Ascending aorta (tissue), 2 donors: Measurements from ENCODE around the gene CHMP6. TPM values are rescaled to one million over a fixed set of nuclear protein-coding genes. Genes with fewer than 3 reads are reported as not detected.
A peak's percentile ranks its signal among the peaks of the same experiment; 100 is the strongest.

ENCODE experiments used
- DNase-seq, 2 donors: peaks; one replicate each; pipeline ENCODE4 v3.0.0-alpha.2; 2019; ENCODE audit warnings: low spot score in 2 of 2
- H3K27ac ChIP-seq, 2 donors: fragments of 200-600 bp; sonication (generic); one replicate each; pipeline ENCODE4 v1.5.1; 2016 to 2017; ENCODE audit warnings: mild to moderate bottlenecking in 1 of 2
- H3K27me3 ChIP-seq: fragments of 200-600 bp; sonication (generic); one replicate; pipeline ENCODE4 v1.5.1; 2017
- H3K36me3 ChIP-seq, 2 donors: fragments of 200-600 bp; sonication (generic); one replicate each; pipeline ENCODE4 v1.5.1; 2016
- H3K4me1 ChIP-seq, 2 donors: fragments of 200-600 bp; sonication (generic); one replicate each; pipeline ENCODE4 v1.5.1; 2016 to 2017; ENCODE audit warnings: mild to moderate bottlenecking in 1 of 2
- H3K4me3 ChIP-seq, 2 donors: fragments of 200-600 bp; sonication (generic); one replicate each; pipeline ENCODE4 v1.5.1; 2016 to 2017; ENCODE audit warnings: mild to moderate bottlenecking in 1 of 2
- H3K9me3 ChIP-seq, 2 donors: fragments of 200-600 bp; sonication (generic); one replicate each; pipeline ENCODE4 v1.5.1; 2016
- intact Hi-C: fragments of 100-400 bp; cut with DNase I; formaldehyde crosslinking; loops from one replicate; pipeline ENCODE4 v1.15.1; 2023
- total RNA-seq: library from RNA; depleted of rRNA; stranded (reverse); fragments of >200 nt; gene quantifications from one replicate; pipeline ENCODE4 v1.1.0, GENCODE V29; 2016
- TF ChIP-seq, protein P1 (sequence below), 3 experiments: fragments of 200-600 bp in 2 of 3; fragments of 450-650 bp in 1 of 3; sonication (generic) in 2 of 3; IDR thresholded peaks; one replicate each; pipeline ENCODE4 v1.5.1; 2016 to 2019; ENCODE audit warnings: antibody characterized with exemption in 3 of 3, mild to moderate bottlenecking in 1 of 3, moderate library complexity in 1 of 3

The CHMP6 gene
- total RNA-seq, 1 donor from 2014 or later, result 32.1 TPM

DNA sequence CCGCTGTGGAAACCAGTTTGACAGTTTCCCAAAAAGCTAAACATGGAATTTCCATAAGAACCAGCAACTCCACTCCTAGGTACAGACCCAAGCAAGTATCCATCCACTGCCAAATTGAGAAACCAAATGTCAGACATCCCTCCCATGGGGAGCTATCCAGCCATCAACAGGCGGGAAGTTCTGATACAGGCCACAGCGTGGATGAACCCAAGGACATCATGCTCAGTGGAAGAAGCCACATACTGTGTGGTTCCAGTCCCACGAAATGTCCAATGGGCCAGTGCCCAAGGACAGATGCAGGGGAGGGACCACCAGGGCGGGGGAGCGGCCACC, 30.7 kb downstream of the CHMP6 start:
- no peaks in the 10 kb centered on the region for H3K27me3 ChIP-seq
- TF ChIP-seq, protein P1, sequence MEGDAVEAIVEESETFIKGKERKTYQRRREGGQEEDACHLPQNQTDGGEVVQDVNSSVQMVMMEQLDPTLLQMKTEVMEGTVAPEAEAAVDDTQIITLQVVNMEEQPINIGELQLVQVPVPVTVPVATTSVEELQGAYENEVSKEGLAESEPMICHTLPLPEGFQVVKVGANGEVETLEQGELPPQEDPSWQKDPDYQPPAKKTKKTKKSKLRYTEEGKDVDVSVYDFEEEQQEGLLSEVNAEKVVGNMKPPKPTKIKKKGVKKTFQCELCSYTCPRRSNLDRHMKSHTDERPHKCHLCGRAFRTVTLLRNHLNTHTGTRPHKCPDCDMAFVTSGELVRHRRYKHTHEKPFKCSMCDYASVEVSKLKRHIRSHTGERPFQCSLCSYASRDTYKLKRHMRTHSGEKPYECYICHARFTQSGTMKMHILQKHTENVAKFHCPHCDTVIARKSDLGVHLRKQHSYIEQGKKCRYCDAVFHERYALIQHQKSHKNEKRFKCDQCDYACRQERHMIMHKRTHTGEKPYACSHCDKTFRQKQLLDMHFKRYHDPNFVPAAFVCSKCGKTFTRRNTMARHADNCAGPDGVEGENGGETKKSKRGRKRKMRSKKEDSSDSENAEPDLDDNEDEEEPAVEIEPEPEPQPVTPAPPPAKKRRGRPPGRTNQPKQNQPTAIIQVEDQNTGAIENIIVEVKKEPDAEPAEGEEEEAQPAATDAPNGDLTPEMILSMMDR (IDR thresholded peaks at IDR 0.05), result no peak
- intact Hi-C loops, result no loop called here
- peaks cover 12 to 21% of the 10 kb centered on the region in 2 donors for H3K4me1 ChIP-seq
- no peak overlapping the region for H3K4me3 ChIP-seq
- no peaks in the 10 kb centered on the region for H3K36me3 ChIP-seq
- DNase-seq, result no peak
- H3K27ac ChIP-seq, result no peak overlapping the region
- no peaks in the 10 kb centered on the region for H3K9me3 ChIP-seq

DNA sequence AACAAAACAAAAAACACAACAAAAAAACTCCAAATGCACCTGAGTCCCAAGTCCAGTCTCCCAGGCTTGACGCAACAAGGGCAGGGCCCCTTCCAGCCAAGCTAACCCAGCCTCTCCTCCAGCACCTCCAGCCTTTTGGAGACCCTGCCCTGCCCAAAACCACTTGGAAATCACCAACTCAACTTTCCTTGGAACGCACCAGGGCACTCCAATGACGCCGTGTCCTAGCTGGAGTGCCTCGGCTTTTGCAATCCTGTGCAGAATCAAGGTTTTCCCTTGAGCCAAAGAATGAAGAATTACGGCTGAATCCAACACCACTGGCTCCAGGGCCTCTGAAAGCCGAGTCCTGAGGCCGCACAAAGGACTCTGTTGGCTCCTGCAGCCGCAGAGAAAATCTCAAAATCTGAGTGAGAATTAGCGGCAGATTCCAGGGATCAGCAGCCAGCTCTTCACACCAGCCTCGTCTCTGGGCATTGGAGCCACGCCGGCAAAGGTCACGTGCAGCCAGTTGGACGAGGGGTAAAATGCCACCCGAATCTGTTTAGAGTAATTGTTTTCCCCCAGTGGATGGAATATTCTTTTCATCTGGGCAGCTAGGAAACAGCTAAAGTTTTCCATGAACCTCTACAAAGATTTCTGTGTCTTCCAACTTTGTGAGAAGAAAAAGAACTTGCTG, 33.6 kb downstream of the CHMP6 start:
- Histone ChIP-seq H3K36me3 (no peaks in the 10 kb centered on the region), H3K4me3 (no peak overlapping the region), H3K27ac (peak overlapping the region in 1 of 2 donors; percentile 44), H3K4me1 (peaks cover 12 to 22% of the 10 kb centered on the region in 2 donors), H3K27me3 (peaks cover 11% of the 10 kb centered on the region), H3K9me3 (no peaks in the 10 kb centered on the region)
- intact Hi-C loops, result no loop called here
- TF ChIP-seq, protein P1 (IDR thresholded peaks at IDR 0.05), result no peak
- DNase-seq, result no peak

DNA sequence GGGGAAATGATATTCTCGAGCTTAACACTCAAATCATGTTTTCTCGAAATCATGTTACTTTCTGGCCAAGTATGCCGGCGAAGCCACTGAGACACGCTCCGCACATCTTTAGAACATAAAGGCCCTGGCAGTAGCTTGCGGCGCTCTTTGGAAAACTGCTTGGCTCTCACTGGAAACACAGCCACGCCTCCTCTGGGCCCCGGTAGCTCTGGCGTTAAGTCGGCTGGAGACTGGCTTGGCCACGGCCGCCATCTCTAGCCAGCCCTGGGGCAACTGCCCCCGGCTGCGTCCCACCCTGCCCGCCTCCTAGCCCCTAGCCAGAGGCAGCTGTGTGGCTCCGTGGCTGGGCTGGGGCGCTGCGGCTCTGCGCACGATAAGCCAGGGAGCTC, 34.1 kb downstream of the CHMP6 start:
- peaks cover 11% of the 10 kb centered on the region for H3K27me3 ChIP-seq
- H3K9me3 ChIP-seq, result no peaks in the 10 kb centered on the region
- peaks cover 10 to 20% of the 10 kb centered on the region in 2 donors for H3K4me1 ChIP-seq
- H3K36me3 ChIP-seq, result no peaks in the 10 kb centered on the region
- intact Hi-C loops, result no loop called here
- TF ChIP-seq, protein P1 (IDR thresholded peaks at IDR 0.05), result no peak
- H3K27ac ChIP-seq, result peak overlapping the region in 1 of 2 donors; percentile 44
- no peak overlapping the region for H3K4me3 ChIP-seq
- no peak for DNase-seq

DNA sequence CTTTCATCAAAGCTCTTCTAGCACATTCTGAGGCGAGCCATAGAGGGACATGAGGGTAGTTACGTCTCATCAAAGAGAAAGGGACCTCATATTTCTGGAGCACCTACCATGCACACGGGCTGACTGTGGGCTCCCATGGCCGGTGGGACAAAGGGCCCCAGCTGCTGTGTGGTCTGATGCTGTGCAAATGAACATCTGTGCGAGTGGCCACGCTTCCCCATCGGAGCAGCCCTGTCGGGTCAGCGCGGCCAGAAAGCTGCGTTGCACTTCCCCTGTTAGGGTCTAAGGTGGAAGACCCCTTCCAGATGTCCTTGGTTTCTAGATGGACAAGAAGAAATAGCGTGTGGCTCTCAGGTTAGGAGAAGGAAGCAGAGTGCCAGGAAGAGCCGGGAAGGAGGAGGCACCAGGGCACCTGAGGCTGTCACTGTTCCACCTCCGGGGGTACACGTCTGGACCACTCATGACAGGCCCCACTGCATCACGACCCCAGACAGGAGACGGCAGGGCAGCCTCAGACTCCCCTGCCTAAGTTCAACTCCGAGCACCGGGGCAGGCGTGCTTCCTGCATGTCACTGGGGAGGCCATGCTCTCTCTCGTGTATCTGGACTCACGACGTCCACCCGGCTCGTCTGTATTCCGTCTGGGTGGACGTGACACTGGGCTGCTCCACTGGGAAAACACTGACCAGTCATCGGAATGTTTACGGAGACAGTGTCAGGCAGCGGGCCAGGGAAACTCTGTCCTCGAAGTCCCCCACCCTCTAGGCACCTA, 34.8 kb downstream of the CHMP6 start:
- Histone ChIP-seq H3K4me1 (peaks cover 4 to 15% of the 10 kb centered on the region in 2 donors), H3K4me3 (peak overlapping the region in 1 of 2 donors; percentile 17), H3K27ac (peak overlapping the region in 1 of 2 donors; percentile 44), H3K9me3 (no peaks in the 10 kb centered on the region), H3K36me3 (no peaks in the 10 kb centered on the region), H3K27me3 (peaks cover 11% of the 10 kb centered on the region)
- intact Hi-C loops, result no loop called here
- TF ChIP-seq, protein P1 (IDR thresholded peaks at IDR 0.05), result no peak
- no peak for DNase-seq

DNA sequence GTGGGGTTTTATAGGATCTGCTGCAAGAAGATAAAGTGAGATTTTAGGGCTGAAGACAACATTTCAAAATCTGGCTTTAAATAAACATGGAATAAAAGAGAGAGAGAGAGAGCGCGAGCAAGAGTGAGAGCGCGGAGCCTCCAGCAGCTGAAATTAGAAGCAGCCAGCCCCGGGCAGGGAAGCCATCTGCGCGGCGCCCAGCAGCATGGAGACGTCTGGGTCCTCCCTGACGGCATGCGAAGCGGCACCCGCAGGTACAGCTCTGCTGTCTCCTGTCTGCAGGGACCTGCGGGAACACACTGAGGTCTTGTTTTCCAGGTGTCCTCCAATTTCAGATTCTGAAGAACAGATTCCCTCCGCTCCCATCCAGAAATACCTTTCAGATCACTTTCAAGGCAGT, 35.4 kb downstream of the CHMP6 start:
- TF ChIP-seq, protein P1 (IDR thresholded peaks at IDR 0.05), result no peak
- intact Hi-C loops, result no loop called here
- peaks cover 4 to 15% of the 10 kb centered on the region in 2 donors for H3K4me1 ChIP-seq
- no peaks in the 10 kb centered on the region for H3K9me3 ChIP-seq
- no peaks in the 10 kb centered on the region for H3K36me3 ChIP-seq
- H3K27me3 ChIP-seq, result peaks cover 11% of the 10 kb centered on the region
- H3K27ac ChIP-seq, result no peak overlapping the region
- DNase-seq, result no peak
- H3K4me3 ChIP-seq, result peak overlapping the region in 1 of 2 donors; percentile 17
